Lower leg skin (tissue), 4 donors: ENCODE results near the gene GPHA2. TPM values are rescaled to one million over a fixed set of nuclear protein-coding genes. Genes with fewer than 3 reads are reported as not detected.

ENCODE experiments used
- DNase-seq, 2 donors: peaks; one replicate each; pipeline ENCODE4 v3.0.0-alpha.2; 2019; ENCODE audit warnings: low spot score in 2 of 2
- H3K4me3 ChIP-seq: fragments of 200-600 bp; sonication (generic); 2 replicates; pipeline ENCODE4 v1.5.1; 2017; ENCODE audit warnings: mild to moderate bottlenecking, low read depth; ENCODE audit not compliant: poor library complexity, severe bottlenecking
- POLR2A ChIP-seq, 2 donors: fragments of 450-650 bp; IDR thresholded peaks; one replicate each; pipeline ENCODE4 v1.6.1; 2016 to 2017; ENCODE audit warnings: antibody characterized with exemption in 2 of 2, mild to moderate bottlenecking in 1 of 2, moderate library complexity in 1 of 2
- WGBS, 2 donors: methylation state at CpG; one replicate each; pipeline ENCODE4 v1.1.5; 2018; 5-methylcytosine and 5-hydroxymethylcytosine counted together
- intact Hi-C: fragments of 100-400 bp; cut with DNase I; formaldehyde crosslinking; loops from one replicate; pipeline ENCODE4 v1.15.0; 2023; ENCODE audit warnings: low total_unique reads
- total RNA-seq, 4 donors: library from RNA; depleted of rRNA; stranded (reverse); fragments of >200 nt; gene quantifications; one replicate each; pipeline ENCODE4 v1.1.0, GENCODE V29; 2016
- TF ChIP-seq, protein P1 (sequence below), 3 donors: fragments of 450-650 bp; IDR thresholded peaks; one replicate each; pipeline ENCODE4 v1.5.1; 2016; ENCODE audit warnings: antibody characterized with exemption in 3 of 3, mild to moderate bottlenecking in 3 of 3, moderate library complexity in 2 of 3

GPHA2 gene
- total RNA-seq, 4 donors from 2014 or later: not detected

DNA sequence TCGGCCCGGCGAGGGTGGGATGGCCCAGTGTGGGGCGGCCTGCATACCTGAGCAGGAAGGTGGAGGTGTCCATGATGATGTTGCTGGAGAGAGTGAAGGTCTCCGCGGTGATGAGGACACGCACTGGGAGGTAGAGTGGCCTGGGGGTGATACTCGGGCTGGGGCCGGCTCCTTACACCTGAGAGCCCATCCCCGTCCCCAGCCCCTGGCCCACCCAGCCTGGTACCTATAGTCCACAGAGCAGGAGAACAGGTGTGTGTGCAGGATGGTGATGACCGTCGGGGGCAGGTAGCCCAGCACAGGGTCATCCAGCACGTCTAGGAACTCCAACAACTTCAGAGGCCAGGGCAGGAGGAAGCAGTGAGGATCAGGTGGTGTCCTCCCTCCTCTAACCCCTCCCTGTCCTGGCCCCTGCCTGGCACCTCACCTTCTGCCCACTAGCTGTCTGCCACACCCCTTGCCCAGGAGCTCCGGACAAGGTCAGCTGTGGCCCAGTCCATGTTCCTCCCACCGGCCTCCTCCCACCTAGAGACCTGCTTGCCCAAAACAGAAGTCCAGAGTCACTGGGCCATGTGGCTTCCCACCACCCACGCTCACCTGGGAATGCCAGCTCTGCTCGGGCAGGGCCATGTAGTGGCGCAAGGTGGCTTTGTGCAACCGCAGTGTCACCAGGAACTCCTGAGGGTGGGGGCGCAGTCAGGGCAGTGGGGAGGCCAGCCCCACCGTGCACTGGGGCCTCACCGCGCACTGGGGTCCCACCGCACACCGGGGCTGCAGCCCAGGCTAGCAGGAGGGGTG lies 30.0 kb downstream of the GPHA2 start:
- intact Hi-C loops: no loop called here
- TF ChIP-seq POLR2A (IDR thresholded peaks at IDR 0.05): no peak
- TF ChIP-seq, protein P1, sequence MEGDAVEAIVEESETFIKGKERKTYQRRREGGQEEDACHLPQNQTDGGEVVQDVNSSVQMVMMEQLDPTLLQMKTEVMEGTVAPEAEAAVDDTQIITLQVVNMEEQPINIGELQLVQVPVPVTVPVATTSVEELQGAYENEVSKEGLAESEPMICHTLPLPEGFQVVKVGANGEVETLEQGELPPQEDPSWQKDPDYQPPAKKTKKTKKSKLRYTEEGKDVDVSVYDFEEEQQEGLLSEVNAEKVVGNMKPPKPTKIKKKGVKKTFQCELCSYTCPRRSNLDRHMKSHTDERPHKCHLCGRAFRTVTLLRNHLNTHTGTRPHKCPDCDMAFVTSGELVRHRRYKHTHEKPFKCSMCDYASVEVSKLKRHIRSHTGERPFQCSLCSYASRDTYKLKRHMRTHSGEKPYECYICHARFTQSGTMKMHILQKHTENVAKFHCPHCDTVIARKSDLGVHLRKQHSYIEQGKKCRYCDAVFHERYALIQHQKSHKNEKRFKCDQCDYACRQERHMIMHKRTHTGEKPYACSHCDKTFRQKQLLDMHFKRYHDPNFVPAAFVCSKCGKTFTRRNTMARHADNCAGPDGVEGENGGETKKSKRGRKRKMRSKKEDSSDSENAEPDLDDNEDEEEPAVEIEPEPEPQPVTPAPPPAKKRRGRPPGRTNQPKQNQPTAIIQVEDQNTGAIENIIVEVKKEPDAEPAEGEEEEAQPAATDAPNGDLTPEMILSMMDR (IDR thresholded peaks at IDR 0.05): no peak

DNA sequence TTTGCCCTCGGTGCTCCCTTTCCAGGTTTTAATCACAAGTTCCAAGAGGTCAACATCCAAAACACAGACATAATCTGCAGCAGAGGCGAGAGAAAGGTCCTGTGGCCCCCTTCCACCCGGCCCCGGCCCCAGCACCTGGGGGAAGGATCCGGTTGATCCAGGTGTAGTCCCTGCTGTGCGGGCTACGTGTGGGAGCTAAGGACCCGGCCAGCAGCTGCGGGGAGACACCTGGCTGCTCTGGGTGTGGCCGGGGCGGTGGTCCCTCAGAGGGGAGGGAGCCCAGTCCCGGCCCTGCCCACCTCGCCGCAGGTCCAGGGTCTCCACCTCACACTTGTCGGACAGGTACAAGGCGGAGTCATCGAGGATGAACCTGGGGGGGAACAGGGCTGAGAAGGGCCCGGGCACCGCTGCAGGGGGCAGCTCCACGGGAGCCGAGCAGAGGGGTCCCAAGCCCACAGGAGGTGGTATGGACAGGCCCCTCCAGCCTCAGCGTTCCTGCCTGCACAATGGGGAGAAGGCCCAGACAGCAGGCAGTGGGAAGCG lies 32.3 kb downstream of the GPHA2 start:
- TF ChIP-seq, protein P1 (IDR thresholded peaks at IDR 0.05): no peak
- no peak for TF ChIP-seq POLR2A (IDR thresholded peaks at IDR 0.05)
- intact Hi-C loops: no loop called here
- DNase-seq: no peak
- H3K4me3 ChIP-seq: no peak overlapping the region
- WGBS, 2 donors: 95 to 97% methylated on average over 9 to 14 of the region's 23 CpGs

More for the DNA sequence above, 30.0 kb downstream of the GPHA2 start:
- DNase-seq: no peak
- H3K4me3 ChIP-seq: no peak overlapping the region
- WGBS, 2 donors: 92 to 93% methylated on average over 14 to 24 of the region's 25 CpGs

DNA sequence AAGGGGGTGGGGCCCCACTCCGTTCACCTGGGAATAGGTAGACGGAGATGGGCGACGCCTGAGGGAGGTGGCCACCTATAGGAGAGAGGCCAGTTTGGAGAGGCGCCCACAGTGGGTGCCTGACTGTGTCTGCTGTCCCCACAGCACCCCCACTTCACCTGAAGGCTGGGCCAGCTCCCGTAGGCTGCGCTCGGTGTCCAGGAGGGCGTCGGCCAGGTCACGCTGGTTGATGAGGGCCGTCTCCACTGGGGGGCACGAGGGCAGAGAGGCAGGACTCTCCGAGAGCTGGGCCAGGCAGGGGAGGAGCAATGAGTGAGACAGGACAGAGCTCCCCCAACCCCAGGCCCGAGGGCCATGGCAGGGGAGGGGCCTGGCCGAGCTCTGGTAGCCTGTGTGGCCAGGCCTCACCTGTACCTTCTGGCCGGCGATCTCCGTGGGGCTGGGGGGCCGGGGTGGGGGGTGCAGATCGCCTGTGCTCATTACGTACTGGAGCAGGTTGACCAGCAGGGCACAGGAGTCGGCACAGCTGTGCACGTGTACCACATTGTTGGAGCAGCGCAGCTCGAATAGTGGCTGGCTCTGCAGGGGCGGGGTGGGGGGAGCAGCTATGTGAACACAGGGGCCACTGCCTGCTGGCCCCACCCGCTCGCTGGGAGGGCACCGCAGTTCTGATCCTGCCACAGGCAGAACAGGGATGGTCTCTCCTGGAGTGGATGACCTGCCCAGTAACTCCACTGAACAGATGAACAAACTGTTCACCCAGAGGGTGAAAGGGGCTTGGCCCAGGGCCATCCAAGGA lies 33.4 kb downstream of the GPHA2 start:
- TF ChIP-seq, protein P1 (IDR thresholded peaks at IDR 0.05): no peak
- TF ChIP-seq POLR2A (IDR thresholded peaks at IDR 0.05): no peak
- H3K4me3 ChIP-seq: no peak overlapping the region
- DNase-seq: no peak
- intact Hi-C loops: no loop called here
- 84 to 92% methylated on average over 21 to 25 of the region's 30 CpGs for WGBS, 2 donors

DNA sequence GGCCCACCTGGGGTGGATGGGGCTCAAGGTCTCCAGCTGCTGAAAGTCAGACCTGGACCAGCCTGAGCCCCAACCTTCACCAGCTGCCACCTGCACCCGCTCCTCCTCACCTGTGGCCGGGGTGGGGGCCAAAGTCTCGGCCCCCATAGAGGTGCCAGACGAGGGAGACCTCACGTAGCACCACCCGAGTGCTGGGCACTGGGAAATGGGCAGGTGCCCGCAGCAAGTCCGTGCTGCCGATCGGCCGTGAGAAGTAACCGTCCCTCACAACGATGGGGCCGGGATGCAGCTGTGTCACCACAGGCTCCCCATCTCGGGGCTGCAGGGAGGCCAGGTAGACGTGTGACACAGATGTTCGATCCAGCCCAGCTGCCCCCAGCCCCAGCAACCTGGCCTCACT lies 34.9 kb downstream of the GPHA2 start:
- TF ChIP-seq, protein P1 (IDR thresholded peaks at IDR 0.05): no peak
- no peak for TF ChIP-seq POLR2A (IDR thresholded peaks at IDR 0.05)
- no peak overlapping the region for H3K4me3 ChIP-seq
- intact Hi-C loops: loop anchor here (2.0 kb wide), 1 partner anchor 76 kb away; no protein-coding TSS in a partner anchor
- DNase-seq: no peak
- 90 to 97% methylated on average over 9 to 17 of the region's 17 CpGs for WGBS, 2 donors

DNA sequence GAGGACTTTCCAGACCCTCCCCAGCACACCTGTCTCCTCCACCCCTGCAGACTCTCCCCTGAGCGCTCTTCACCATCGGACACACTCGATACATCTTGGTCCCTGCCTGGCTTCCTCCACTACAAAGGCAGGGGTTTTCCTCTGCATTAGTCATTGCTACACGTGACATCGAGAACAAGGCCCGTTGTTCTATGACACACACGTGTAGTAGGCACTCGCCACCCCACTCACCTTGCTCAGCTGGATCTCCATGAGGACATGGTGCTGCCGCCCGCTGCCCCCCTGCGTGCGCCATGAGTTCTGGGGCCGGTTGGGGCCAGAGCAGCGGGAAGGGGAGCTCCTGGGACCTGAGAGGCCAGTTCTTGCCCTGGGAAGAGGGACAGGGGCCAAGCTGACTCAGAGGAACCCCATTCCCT lies 35.4 kb downstream of the GPHA2 start:
- DNase-seq: no peak
- TF ChIP-seq, protein P1 (IDR thresholded peaks at IDR 0.05): no peak
- no peak for TF ChIP-seq POLR2A (IDR thresholded peaks at IDR 0.05)
- no peak overlapping the region for H3K4me3 ChIP-seq
- WGBS, 2 donors: 70 to 81% methylated on average over 14 of the region's 14 CpGs
- intact Hi-C loops: loop anchor here (2.0 kb wide), 1 partner anchor 75 kb away; no protein-coding TSS in a partner anchor
